Jurkat, Clone E6-1 (cell line): ENCODE data around the gene PCDHB10. TPM values are rescaled to one million over a fixed set of nuclear protein-coding genes. Genes with fewer than 3 reads are reported as not detected.
"Not testable (repeated sequence)": the region's sequence is repeated elsewhere in the genome, so short reads cannot be mapped to it uniquely, and the experiment has no call there.

Experiments
- DNase-seq: peaks from one replicate; pipeline ENCODE4 v3.0.0-alpha.2; 2011; ENCODE audit warnings: low read depth, low spot score
- H3K4me3 ChIP-seq: 2 replicates; pipeline ENCODE4 v1.5.1; 2011; ENCODE audit warnings: mild to moderate bottlenecking, low read length, control low read depth, moderate library complexity
- polyA plus RNA-seq: library from polyadenylated mRNA; unstranded; fragments of >200 nt; gene quantifications from one replicate; pipeline ENCODE4 v1.2.1, GENCODE V29; 2012; ENCODE audit warnings: missing spikeins; ENCODE audit not compliant: insufficient read length, insufficient read depth

PCDHB10 gene
- polyA plus RNA-seq: not detected

DNA sequence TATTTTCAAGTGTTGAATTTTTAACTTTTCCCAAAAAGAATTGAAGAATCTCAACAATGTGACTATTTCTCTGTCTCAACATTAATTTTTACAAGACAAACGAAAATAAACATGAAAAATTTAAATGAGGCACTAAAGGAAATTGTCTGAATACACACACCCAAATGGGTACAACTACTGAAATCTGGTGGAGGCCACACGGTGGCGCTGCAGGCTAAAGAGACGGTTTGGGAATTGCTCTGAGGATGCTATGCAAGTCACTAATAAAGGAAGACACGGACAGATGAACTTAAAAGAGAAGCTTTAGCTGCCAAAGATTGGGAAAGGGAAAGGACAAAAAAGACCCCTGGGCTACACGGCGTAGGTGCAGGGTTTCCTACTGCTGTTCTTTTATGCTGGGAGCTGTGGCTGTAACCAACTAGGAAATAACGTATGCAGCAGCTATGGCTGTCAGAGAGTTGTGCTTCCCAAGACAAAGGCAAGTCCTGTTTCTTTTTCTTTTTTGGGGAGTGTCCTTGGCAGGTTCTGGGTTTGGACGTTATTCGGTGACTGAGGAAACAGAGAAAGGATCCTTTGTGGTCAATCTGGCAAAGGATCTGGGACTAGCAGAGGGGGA, at the start of gene PCDHB10:
PCDHB10 (plus strand) TSS at position 244 of the 616 bp plus-strand sequence; CDS start at position 444, 200 bp downstream.
- no peak within 1 kb of the TSS for H3K4me3 ChIP-seq

DNA sequence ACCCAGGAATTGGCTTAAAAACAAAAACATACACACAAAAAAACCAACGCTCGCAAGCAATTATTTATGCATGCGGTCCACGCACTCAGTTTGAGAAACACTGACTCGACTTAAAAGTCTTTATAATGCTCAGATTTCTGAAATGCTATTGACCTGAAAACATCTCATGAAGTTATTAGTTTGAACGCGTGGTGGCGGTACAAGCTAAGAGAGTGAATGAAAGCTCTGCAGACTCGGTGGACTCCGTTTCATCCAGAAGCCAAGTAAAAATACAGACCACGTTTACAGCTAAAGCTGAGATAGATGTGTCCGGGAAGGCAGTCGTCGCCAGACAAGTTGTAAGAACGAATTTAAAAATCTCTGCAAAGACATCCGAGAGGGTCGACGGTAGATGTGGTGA, 42.3 kb upstream of the PCDHB10 start, which contains the start of gene PCDHB6:
PCDHB6 (plus strand) TSS at position 246 of the 400 bp plus-strand sequence. CDS start 201 bp downstream, outside the sequence.
- H3K4me3 ChIP-seq: no peak within 1 kb of the TSS
- DNase-seq: no peak

More for the DNA sequence above, at the start of gene PCDHB10:
- DNase-seq: peak; percentile 17

DNA sequence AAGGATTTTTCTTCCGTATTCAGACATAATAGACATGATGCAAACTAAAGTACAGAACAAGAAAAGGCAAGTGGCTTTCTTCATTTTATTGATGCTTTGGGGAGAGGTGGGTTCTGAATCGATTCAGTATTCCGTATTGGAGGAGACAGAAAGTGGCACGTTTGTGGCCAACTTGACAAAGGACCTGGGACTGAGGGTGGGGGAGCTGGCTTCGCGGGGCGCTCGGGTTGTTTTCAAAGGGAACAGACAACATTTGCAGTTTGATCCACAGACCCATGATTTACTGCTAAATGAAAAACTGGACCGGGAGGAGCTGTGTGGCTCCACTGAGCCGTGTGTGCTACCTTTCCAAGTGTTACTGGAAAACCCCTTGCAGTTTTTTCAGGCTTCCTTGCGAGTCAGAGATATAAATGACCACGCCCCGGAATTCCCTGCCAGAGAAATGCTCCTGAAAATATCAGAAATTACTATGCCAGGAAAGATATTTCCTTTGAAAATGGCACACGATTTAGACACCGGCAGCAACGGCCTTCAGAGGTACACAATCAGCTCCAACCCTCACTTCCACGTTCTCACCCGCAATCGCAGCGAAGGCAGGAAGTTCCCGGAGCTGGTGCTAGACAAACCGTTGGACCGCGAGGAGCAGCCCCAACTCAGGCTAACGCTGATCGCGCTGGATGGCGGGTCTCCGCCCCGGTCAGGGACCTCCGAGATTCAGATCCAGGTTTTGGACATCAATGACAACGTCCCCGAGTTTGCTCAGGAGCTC, 41.7 kb upstream of the PCDHB10 start:
- H3K4me3 ChIP-seq: no peak overlapping the region
- no peak for DNase-seq

DNA sequence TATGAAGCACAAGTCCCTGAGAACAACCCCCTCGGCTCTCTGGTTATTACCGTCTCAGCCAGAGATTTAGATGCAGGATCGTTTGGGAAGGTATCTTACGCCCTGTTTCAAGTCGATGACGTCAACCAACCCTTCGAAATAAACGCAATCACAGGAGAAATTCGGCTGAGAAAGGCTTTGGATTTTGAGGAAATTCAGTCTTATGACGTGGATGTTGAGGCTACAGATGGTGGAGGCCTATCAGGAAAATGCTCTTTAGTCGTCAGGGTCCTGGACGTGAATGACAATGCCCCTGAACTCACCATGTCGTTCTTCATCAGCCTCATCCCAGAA, 41.2 kb upstream of the PCDHB10 start:
- DNase-seq: no peak

DNA sequence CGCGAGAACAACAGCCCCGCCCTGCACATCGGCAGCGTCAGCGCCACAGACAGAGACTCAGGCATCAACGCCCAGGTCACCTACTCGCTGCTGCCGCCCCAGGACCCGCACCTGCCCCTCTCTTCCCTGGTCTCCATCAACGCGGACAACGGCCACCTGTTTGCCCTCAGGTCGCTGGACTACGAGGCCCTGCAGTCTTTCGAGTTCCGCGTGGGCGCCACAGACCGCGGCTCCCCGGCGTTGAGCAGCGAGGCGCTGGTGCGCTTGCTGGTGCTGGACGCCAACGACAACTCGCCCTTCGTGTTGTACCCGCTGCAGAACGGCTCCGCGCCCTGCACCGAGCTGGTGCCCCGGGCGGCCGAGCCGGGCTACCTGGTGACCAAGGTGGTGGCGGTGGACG, 40.5 kb upstream of the PCDHB10 start:
- not testable (repeated sequence) for DNase-seq, H3K4me3 ChIP-seq

More for the DNA sequence above, 41.2 kb upstream of the PCDHB10 start:
- no peak overlapping the region for H3K4me3 ChIP-seq

DNA sequence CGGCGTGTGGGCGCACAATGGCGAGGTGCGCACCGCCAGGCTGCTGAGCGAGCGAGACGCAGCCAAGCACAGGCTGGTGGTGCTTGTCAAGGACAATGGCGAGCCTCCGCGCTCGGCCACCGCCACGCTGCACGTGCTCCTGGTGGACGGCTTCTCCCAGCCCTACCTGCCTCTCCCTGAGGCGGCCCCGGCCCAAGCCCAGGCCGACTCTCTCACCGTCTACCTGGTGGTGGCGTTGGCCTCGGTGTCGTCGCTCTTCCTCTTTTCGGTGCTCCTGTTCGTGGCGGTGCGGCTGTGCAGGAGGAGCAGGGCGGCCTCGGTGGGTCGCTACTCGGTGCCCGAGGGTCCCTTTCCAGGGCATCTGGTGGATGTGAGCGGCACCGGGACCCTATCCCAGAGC, 40.1 kb upstream of the PCDHB10 start:
- not testable (repeated sequence) for DNase-seq, H3K4me3 ChIP-seq

DNA sequence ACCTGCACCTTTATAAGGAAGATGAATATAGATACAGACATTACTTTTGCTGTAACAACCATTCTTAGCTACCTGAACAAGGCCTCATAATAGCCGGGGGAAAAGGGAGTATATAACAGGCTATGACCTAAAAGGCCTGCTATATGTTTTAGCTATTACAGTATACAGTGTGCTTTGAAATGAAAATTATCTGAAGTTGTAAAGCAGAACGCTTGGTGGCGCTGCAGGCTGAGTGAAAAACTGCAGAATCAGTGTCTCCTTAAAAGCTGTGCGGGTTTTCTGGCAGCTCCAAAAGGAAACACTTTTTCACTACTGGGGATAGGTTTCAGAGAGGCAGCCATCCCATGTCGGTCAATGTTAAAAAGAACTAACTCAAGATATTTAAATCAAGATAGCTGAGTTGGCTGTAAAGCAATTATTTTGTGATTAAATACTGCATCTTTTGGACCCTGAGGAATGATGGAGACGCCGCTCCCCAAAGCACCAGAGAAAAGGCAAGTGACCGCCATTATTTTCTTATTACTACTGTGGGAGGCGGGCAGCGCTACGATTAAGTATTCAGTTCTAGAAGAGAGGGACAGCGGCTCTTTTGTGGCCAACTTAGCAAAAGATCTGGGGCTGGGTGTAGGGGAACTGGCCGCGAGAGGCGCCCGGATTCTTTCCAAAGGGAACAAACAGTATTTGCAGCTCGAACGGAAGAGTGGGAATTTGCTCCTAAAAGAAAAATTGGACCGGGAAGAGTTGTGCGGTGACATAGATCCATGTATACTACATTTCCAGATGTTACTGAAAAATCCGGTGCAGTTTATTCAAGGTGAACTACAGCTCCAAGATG, 36.4 kb upstream of the PCDHB10 start:
- DNase-seq: no peak
- H3K4me3 ChIP-seq: no peak overlapping the region

DNA sequence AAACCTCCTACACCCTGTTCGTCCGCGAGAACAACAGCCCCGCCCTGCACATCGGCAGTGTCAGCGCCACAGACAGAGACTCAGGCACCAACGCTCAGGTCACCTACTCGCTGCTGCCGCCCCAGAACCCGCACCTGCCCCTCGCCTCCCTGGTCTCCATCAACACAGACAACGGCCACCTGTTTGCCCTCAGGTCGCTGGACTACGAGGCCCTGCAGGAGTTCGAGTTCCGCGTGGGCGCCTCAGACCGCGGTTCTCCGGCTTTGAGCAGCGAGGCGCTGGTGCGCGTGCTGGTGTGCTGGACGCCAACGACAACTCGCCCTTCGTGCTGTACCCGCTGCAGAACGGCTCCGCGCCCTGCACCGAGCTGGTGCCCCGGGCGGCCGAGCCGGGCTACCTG, 34.8 kb upstream of the PCDHB10 start:
- H3K4me3 ChIP-seq, DNase-seq: not testable (repeated sequence)

DNA sequence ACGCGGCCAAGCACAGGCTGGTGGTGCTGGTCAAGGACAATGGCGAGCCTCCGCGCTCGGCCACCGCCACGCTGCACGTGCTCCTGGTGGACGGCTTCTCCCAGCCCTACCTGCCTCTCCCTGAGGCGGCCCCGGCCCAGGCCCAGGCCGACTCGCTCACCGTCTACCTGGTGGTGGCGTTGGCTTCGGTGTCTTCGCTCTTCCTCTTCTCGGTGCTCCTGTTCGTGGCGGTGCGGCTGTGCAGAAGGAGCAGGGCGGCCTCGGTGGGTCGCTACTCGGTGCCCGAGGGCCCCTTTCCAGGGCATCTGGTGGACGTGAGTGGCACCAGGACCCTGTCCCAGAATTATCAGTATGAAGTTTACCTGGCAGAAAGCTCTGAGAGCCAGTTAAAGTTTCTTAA, 34.3 kb upstream of the PCDHB10 start:
- not testable (repeated sequence) for DNase-seq, H3K4me3 ChIP-seq

DNA sequence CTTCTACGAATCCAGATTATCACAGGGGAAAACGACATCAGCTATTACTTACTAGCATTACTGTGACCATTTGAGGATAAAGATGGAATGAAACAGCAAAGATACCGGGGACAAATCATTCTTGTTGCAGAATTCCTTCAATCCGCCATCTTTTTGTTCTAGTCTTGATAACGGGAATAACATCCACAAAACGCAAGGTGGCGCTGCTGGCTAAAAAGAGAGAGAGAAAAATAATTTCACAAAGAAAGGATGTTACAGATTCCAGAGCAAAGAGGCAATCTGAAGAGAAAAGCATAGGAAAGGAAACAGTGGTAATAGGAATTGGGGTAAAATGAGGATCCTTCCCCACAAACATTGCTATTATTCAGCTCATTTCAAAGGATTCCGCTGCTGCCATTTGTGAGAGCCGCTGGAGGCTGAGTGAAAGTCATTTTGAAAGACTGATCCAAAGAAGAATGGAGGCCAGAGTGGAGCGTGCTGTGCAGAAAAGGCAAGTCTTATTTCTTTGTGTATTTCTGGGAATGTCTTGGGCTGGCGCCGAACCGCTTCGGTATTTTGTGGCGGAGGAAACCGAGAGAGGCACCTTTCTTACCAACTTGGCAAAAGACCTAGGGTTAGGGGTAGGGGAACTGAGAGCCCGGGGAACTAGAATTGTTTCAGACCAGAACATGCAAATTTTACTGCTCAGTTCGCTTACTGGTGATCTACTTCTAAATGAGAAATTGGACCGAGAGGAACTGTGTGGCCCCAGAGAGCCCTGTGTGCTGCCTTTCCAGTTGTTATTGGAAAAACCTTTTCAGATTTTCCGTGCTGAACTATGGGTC, 19.6 kb upstream of the PCDHB10 start, which contains the start of gene PCDHB7:
PCDHB7 (plus strand) TSS at position 264 of the 824 bp plus-strand sequence; CDS start at position 456, 192 bp downstream.
- no peak within 1 kb of the TSS for H3K4me3 ChIP-seq
- DNase-seq: peak; percentile 29

DNA sequence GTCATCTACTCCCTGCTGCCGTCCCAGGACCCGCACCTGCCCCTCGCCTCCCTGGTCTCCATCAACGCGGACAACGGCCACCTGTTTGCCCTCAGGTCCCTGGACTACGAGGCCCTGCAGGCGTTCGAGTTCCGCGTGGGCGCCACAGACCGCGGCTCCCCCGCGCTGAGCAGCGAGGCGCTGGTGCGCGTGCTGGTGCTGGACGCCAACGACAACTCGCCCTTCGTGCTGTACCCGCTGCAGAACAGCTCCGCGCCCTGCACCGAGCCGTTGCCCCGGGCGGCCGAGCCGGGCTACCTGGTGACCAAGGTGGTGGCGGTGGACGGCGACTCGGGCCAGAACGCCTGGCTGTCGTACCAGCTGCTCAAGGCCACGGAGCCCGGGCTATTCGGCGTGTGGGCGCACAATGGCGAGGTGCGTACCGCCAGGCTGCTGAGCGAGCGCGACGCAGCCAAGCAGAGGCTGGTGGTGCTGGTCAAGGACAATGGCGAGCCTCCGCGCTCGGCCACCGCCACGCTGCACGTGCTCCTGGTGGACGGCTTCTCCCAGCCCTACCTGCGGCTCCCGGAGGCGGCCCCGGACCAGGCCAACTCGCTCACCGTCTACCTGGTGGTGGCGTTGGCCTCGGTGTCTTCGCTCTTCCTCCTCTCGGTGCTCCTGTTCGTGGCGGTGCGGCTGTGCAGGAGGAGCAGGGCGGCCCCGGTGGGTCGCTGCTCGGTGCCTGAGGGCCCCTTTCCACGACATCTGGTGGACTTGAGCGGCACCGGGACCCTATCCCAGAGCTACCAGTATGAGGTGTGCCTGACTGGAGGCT, 17.7 kb upstream of the PCDHB10 start:
- DNase-seq, H3K4me3 ChIP-seq: not testable (repeated sequence)

DNA sequence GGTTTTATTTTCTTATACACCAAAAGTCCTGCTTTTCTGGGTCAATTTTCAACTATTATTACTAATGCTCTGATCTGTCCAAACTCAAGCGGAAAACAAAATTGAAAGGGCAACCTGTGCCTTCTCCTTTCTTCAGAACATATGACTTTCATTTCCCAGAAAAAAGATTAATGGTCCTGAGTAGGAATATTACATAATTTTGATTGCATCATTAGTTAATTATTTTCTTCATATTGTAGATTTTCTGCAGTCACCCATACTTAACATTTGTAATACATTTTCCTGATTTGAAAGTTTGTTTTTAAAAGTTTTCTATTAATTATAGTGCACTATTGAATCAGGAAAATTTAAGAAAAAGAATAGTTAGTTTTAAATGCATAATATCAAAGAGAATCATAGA, 16.2 kb upstream of the PCDHB10 start:
- no peak overlapping the region for H3K4me3 ChIP-seq
- DNase-seq: no peak

DNA sequence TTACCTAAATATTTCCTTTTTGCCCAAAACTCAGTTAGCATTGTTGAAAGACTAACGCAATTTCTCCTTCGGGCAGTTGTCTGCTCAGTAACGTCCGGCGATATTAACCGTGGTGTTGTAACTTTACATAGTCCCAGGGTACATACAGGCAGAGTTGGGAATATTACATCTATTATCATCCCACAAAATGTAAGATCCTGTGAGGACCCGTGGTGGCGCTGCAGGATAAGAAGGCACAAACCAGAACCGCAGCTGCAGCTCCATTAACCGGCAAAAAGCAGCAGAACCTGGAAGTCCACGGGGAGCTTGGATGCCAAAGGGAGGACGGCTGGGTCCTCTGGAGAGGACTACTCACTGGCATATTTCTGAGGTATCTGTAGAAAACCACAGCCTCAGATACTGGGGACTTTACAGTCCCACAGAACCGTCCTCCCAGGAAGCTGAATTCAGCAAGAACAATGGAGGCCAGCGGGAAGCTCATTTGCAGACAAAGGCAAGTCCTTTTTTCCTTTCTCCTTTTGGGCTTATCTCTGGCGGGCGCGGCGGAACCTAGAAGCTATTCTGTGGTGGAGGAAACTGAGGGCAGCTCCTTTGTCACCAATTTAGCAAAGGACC, 14.5 kb upstream of the PCDHB10 start, which contains the start of gene PCDHB8:
PCDHB8 (plus strand) TSS at position 214 of the 615 bp plus-strand sequence; CDS start at position 459, 245 bp downstream.
- not testable (repeated sequence) for DNase-seq, H3K4me3 ChIP-seq

DNA sequence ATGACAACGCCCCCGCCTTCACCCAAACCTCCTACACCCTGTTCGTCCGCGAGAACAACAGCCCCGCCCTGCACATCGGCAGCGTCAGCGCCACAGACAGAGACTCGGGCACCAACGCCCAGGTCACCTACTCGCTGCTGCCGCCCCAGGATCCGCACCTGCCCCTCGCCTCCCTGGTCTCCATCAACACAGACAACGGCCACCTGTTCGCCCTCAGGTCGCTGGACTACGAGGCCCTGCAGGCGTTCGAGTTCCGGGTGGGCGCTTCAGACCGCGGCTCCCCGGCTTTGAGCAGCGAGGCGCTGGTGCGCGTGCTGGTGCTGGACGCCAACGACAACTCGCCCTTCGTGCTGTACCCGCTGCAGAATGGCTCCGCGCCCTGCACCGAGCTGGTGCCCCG, 12.8 kb upstream of the PCDHB10 start:
- not testable (repeated sequence) for DNase-seq, H3K4me3 ChIP-seq

DNA sequence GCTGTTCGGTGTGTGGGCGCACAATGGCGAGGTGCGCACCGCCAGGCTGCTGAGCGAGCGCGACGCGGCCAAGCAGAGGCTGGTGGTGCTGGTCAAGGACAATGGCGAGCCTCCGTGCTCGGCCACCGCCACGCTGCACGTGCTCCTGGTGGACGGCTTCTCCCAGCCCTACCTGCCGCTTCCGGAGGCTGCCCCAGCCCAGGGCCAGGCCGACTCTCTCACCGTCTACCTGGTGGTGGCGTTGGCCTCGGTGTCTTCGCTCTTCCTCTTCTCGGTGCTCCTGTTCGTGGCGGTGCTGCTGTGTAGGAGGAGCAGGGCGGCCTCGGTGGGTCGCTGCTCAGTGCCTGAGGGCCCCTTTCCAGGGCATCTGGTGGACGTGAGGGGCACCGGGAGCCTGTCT, 12.3 kb upstream of the PCDHB10 start:
- not testable (repeated sequence) for H3K4me3 ChIP-seq, DNase-seq

DNA sequence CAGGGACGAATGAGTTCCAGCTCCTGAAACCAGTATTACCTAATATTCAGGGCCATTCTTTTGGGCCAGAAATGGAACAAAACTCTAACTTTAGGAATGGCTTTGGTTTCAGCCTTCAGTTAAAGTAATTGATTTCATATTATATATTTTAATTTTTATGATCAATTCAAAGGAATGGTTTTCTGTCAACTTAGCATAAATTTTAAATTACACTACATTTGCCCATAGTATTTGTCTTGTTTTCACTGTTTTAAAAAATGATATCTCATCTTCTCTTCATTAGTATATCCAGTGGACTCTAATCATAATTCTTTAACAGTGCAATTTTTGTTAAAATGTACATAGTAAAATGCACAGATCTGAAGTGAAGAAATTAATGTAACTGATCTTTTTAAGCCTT, 11.8 kb upstream of the PCDHB10 start:
- no peak for DNase-seq
- H3K4me3 ChIP-seq: no peak overlapping the region

DNA sequence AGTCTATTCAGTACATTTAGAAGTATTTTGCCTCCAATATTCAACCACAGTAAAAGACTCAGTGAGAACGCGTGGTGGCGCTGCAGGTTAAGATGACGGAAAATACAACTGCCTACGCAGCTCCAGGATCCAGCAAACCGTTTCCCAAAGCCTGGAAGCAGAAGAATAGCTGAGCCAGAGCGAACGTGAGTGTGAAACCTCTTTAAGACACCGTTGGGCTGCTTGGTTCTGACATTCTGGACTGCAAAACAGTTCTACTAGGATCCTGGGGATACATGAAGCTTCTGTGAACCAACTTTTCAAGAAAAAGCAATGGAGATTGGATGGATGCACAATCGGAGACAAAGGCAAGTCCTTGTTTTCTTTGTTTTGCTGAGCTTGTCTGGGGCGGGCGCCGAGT, 9.9 kb upstream of the PCDHB10 start, which contains the start of gene PCDHB16:
PCDHB16 (plus strand) TSS at position 140 of the 400 bp plus-strand sequence; CDS start at position 313, 173 bp downstream.
- DNase-seq: peak; percentile 7
- no peak within 1 kb of the TSS for H3K4me3 ChIP-seq
